GM21737 (cell line): Measurements from ENCODE around the gene FHOD3.

ENCODE experiments used
- ATAC-seq: cut with Tn5 transposase; IDR thresholded peaks from one replicate; pipeline ENCODE4 v1.9.1; 2021; ENCODE audit warnings: mild to moderate bottlenecking, moderate library complexity; ENCODE audit not compliant: unreplicated experiment

The FHOD3 gene

GRCh38 chr18:36403896-36404820 lies 106.6 kb downstream of the FHOD3 start:
- no peak for ATAC-seq

GRCh38 chr18:36405611-36406010 lies 108.1 kb downstream of the FHOD3 start:
- ATAC-seq: no peak

DNA sequence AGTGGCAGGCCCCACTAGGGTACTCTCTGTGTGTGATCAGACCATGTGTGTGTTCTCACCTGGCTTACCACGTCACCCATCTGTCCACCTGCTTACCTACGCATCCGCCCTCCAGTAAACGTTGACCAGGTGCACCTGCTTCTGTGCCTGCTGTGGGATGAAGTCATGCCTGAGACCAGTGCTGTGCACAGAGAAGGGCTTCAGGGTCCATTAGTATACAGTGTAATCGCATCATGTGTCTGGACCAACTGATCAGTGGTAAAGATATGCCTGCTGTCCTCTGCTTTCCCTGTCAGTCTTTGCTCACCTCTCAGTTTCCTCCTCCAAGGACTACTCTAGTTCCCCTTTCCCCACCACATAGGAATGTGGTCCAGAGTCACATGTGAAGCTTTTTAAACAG lies 109.3 kb downstream of the FHOD3 start:
- no peak for ATAC-seq

DNA sequence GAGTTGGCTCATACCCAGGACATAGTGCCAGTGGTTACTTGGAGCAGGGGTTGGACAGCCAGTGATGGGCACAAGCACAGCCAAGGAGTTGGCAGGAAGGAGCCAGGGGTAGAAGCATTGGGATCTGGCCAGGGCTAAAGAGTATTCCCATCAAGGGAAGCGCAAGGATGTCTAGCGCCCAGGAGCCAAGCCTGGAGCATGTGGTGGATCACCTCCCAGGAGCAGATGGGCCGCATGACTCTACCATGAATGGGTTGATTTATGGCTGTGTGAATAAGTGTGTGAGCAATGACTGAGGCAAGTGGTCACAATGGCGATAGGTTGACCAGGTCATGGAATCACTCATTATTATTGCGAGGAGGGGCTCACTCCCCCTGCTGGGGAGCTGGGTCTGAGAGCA lies 111.1 kb downstream of the FHOD3 start:
- ATAC-seq: no peak

GRCh38 chr18:36409779-36410178 lies 112.3 kb downstream of the FHOD3 start:
- no peak for ATAC-seq

- no peak for ATAC-seq
These were observed 112.8 kb downstream of the FHOD3 start for GRCh38 chr18:36410346-36410745.

DNA sequence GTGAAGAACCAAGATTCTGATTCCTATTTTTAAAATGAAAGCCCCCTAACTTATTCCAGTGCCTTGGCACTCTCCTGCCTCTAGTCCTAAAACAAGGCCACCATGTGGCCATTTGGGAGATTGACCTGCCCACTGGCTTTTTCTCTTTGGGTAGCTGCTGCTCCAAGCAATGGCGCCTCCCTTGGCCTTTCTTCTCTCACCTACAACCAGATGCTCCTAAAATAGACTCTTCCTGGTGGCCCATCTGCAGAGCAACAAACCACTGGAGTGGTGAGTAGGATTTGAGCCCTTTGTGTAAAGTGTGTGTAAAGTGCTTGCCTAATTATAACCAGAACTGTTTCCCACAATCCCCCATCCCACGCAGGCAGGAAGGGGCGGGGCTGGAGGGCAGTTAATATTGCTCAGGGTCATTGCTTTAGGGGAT lies 114.2 kb downstream of the FHOD3 start:
- ATAC-seq: no peak

DNA sequence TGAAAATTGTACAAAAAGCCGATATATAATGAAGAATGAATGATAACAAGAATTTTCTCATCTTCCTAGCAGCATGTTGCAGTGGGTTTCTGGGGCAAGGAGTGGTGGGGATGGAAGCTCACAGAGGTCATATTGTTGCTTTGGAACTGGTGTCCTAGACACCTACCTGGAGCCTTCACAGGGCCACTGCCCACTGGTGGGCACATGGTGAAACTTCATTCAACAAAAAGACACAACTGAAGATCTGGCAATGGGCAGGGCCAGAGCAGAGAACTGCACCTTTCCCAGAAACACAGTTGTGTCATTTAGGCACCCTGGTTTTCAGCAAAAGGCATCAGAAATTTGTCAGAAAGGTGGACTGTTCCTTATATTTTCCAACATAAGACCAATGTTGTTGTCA lies 115.3 kb downstream of the FHOD3 start:
- ATAC-seq: no peak

DNA sequence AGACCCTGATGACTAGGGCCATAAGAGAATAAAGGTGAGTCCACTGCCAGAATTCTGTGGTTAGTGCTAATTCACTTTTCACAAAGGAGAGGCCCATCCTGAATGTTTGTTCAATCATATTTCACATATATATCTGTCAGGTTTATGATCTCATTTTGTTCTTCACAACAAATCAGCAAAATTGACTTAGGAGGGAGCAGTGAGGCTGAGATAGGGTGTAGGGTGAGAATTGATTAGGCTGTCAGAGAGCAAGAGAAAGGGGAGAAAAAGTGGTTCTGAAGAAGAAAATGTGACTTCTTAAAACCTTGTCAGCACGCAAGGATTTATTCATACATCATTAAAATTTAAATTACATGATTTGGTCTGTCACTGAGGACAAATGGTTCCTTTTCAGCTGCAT lies 117.7 kb downstream of the FHOD3 start:
- ATAC-seq: no peak

DNA sequence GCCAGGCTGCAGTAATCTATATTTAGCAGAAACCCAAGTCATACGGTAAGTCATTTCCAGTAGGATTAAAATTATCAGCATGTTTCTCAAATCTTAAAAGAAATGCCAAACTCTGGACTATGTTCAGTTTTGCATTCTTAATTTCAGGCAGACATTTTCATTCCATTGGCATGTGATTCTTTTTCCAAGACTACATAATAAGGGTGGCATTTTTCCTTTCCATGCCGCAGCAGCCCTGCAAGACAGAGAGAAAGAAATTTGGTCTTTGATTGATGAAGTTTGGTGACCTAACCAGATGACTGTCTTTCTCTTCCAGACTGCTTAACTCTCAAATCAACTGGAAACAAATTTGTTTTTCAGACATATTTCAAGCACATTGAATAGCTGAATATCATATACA lies 118.1 kb downstream of the FHOD3 start:
- ATAC-seq: no peak

DNA sequence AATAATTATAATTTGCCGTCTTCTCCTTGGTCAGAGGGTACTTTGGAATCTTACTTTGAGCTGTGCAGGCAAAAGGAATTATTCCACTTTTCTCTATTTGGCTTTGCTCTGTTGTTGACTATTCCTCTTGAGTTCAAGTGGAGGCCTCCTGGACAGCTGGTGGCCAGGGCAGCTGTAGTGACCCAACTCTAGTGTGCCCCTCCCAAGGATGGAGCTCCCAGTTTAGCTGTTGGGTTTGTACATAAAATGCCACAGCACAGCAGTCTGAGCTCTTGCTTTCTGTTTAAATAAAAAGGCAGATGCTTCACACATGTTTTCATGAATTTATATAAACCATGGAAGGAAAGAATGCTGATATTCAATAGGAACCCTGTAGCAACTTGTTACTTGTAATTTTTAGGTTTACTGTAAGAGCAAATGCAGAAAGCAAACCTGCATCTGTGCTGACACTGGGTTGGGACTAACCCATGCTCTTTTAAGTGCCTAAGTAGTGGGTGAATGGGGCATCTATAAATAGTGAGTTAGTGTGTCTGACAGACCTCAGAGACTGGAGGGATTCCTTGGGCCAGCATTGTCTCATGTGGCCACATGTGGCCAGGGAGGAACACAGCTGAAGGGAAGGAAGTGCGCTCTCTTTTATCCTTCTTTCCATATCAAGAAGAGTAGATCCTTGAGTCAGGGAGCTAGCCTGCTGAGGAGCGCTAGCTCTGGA lies 121.8 kb downstream of the FHOD3 start:
- no peak for ATAC-seq

DNA sequence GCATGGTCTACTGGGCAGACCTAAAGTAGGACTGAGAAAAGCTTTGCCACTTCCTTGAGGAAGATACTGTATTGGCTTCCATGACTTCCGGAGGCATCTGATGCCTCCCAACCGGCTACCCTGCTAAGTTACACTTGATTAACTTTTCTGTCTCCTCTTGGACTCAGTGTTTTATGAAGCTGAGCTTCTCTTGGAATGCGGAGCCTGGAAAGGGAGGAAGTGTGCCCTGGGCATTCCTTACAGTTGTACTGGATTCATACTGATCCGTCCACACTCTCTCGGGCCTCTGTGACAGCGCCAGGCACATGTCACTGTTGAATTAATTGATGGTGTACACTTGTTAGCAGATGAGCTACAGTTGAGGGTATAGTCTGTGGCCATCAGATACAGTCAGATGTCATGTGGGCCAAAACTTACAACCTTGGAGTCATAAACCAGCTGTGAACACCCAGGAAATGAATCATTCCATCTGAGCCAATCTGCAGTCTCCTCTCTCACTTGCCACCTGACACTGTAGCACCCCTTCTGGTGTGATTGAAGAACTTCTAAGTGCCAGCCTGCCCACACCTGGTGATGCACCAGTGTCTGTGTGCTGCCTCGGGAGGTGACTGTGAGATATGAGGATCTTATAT lies 122.5 kb downstream of the FHOD3 start:
- ATAC-seq: no peak

DNA sequence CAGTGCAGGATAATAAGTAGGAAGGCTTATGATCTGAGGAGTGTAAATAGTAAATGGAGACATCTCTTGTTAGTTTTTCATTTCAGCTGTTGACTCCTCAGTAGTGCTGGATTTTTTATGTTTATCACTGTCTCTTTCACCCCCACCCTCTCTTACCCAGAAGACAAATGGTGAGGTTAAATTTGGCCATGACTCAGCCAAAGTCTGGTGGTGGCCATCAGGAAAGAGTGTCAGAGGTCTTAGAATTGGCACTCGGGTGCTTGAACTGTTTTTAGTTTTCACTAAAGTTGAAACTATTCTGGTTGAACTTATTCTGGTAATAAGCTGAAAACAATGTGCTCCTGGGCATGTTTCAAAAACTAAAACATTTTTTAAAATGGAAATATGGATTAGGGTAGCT lies 123.3 kb downstream of the FHOD3 start:
- ATAC-seq: no peak

DNA sequence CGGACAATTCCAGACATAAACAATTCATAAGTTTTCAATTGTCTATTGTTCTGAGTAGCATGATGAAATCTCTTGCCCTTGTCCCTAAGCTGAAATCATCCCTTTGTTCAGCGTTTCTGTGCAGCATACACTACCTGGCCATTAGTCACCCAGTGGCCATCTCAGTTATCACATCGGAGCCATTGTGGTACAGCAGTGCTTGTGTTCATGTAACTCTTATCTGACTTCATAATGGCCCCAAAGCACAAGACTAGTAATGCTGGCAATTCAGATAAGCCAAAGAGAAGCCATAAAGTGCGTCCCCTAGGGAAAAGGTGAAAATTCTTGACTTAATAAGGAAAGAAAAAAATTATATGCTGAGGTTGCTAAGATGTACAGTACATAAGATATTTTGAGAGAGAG lies 127.2 kb downstream of the FHOD3 start:
- ATAC-seq: no peak

- ATAC-seq: no peak
These were observed 129.9 kb downstream of the FHOD3 start for GRCh38 chr18:36427369-36427768.

DNA sequence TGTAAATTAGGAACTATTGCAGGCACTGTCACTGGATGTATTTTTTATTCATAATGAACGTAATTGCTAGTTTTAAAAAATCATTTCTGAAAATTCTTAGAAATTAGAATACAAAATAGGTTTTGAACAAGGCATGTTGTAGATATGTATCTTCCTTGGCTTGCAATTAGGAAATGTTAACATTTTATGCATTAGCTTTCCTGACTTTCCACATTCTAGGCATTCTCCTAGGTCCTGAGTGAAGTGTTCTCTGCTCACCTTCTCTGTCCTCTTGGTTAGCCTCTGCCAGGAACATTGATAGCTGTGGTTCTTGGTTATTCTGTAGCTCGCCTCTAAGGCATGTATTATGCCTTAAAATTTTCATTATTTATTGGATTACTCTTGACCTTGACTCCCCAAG lies 130.3 kb downstream of the FHOD3 start:
- ATAC-seq: no peak

- ATAC-seq: no peak
These were observed 131.0 kb downstream of the FHOD3 start for GRCh38 chr18:36428431-36429029.

DNA sequence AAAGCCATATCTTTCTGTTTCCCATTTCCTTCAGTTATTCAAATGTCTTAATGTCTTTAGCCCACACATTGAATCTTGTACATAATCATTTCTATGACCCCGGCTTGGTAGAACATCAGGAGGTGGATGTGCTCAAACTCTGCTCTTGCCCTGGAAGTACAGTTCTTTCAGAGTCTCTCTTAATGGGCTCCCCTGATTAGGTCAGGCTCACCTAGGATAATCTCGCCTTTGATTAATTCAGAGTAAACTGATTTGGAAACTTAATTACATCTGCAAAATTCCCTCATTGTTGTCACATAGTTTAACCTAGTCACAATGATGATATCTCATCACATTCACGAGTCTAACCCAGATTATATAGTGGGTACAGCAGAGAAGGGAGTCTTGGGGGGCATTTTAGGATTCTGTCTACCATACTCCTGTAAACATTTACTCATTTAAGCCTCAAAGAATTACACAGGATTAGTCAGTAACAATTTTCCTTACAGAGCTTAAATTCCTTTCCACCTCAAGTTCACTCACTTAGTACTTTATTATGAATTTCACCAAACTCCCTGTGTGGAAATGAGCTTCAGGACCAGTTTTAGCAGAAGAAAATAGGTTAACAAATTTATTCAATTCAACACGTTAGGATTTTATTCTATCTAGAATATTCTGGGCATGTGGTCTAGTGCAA lies 135.5 kb downstream of the FHOD3 start:
- ATAC-seq: no peak

DNA sequence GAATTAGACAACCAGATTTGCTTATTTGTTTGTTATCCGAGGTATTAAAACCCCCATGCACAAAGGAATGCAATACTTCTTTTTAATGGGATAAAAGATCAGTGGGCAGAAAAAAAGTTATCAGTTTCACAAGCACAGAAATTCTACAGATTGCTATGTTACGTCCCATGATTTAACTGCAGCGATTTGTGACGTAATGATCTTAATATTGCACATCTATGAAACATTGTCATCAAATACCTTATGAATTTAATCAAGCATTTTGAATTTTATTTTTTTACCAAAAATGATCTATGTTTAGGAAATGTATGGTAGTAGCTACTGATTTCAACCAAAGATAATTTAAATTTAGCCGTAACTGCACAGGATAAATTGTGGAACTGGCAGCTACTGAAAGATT lies 138.9 kb downstream of the FHOD3 start:
- ATAC-seq: no peak

DNA sequence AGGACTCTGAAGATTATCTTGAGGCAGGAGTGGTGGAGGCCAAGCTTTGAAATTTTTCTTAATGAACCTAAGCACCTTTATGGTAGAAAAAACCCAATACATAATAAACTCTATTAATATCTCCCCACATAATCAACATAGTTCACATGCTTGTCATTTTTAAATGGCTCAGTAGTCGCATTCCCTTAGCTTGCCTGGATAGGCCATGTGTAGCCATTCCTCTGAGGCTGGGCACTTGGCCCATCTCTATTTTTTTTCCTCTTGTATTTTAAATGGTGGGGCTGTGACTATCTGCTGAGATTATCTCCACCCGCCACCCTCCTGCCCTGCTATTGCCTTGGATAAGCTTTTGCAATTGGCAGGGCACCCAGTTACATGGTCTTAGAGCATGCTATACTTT lies 143.1 kb downstream of the FHOD3 start:
- no peak for ATAC-seq
